Measurements from ENCODE around the gene METTL6. TPM values are rescaled to one million over a fixed set of nuclear protein-coding genes. Genes with fewer than 3 reads are reported as not detected.
"Not testable (repeated sequence)": the region's sequence is repeated elsewhere in the genome, so short reads cannot be mapped to it uniquely, and the experiment has no call there.

The METTL6 gene
- polyA plus RNA-seq, 1 donor (not counting 4 experiments of a cell fraction or from before 2014, with no cell fraction given): 16.3 TPM

DNA sequence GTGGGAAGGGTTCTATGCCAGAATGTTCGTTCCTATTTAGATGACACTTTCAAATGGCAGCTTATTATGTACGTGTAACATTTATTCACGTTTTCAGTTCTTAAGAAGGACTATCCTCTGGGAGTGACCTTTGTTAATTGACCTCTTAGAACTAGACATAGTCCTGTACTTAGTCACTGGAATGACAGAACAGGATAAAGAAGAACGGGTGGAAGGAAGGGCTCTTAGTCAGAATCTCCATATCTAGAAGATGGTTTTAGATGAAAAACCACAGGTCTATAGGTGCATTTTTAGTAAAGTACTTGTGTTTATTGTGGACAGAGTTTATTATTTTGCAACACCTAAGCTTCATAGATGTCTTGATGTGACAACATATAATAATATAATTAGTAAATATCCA lies 6.5 kb downstream of the METTL6 start:
- Histone ChIP-seq H3K9ac (ENCODE audit: control insufficient read depth, extremely low read depth, insufficient read depth, low read length) (no peak overlapping the region), H3K36me3 (ENCODE audit: control insufficient read depth in 2 of 2, extremely low read depth in 1 of 2, insufficient read depth in 2 of 2, low read length in 2 of 2) (peaks cover 5 to 18% of the 10 kb centered on the region in 2 experiments), H3K4me3 (ENCODE audit: control insufficient read depth in 2 of 3, extremely low read depth in 1 of 3, insufficient read depth in 2 of 3, low read depth in 1 of 3, low read length in 3 of 3) (no peak overlapping the region), H3K4me2 (ENCODE audit: control insufficient read depth, extremely low read depth, insufficient read depth, low read depth, low read length) (no peak overlapping the region), H3K9me1 (ENCODE audit: control insufficient read depth, extremely low read depth, insufficient read depth, low read length) (no peaks in the 10 kb centered on the region), H3K4me1 (ENCODE audit: control insufficient read depth, extremely low read depth, insufficient read depth, low read length) (no peaks in the 10 kb centered on the region), H3K79me2 (ENCODE audit: control insufficient read depth, insufficient read depth, low read length) (peaks cover 2% of the 10 kb centered on the region), H3K27ac (ENCODE audit: control insufficient read depth, insufficient read depth, low read length) (no peak overlapping the region), H2AFZ (ENCODE audit: control insufficient read depth, low read length) (no peak overlapping the region), H3K27me3 (ENCODE audit: control insufficient read depth, extremely low read depth, insufficient read depth, low read length) (no peaks in the 10 kb centered on the region), H3K9me3 (ENCODE audit: control insufficient read depth, low read depth, low read length) (no peaks in the 10 kb centered on the region), H4K20me1 (ENCODE audit: control insufficient read depth, extremely low read depth, insufficient read depth, low read length) (no peaks in the 10 kb centered on the region)
- no peak for TF ChIP-seq EZH2 (IDR thresholded peaks at IDR 0.05; ENCODE audit: low read length)
- TF ChIP-seq, protein P1, sequence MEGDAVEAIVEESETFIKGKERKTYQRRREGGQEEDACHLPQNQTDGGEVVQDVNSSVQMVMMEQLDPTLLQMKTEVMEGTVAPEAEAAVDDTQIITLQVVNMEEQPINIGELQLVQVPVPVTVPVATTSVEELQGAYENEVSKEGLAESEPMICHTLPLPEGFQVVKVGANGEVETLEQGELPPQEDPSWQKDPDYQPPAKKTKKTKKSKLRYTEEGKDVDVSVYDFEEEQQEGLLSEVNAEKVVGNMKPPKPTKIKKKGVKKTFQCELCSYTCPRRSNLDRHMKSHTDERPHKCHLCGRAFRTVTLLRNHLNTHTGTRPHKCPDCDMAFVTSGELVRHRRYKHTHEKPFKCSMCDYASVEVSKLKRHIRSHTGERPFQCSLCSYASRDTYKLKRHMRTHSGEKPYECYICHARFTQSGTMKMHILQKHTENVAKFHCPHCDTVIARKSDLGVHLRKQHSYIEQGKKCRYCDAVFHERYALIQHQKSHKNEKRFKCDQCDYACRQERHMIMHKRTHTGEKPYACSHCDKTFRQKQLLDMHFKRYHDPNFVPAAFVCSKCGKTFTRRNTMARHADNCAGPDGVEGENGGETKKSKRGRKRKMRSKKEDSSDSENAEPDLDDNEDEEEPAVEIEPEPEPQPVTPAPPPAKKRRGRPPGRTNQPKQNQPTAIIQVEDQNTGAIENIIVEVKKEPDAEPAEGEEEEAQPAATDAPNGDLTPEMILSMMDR (optimal IDR thresholded peaks at IDR 0.05 in 1 of 3, IDR thresholded peaks at IDR 0.05 in 1 of 3, conservative IDR thresholded peaks at IDR 0.05 in 1 of 3; ENCODE audit: extremely low read depth in 1 of 3, insufficient read depth in 2 of 3, low read length in 3 of 3): no peak
- FAIRE-seq: no peak
- dilution Hi-C loops (cut with MboI; ENCODE audit: extremely low pct_ligation_motif_present, low sequenced_read_pairs): no loop called here
- DNase-seq (ENCODE audit: low read depth, low spot score): no peak

DNA sequence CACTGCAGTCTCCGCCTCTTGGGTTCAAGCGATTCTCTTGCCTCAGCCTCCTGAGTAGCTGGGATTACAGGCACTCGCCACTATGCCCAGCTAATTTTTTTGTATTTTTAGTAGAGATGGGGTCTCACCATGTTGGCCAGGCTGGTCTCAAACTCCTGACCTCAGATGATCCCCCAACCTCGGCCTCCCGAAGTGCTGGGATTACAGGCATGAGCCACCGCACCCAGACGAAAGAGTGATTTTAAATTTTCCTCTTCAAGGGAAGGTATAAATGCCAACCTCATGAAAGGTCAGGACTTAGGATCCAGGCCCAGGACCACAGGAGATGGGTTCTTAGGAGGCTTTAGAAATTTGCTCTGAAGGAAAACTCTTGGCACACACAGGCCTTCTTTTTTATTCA lies 16.4 kb downstream of the METTL6 start:
- H3K4me2 ChIP-seq (ENCODE audit: control insufficient read depth, extremely low read depth, insufficient read depth, low read depth, low read length); H3K27me3 ChIP-seq (ENCODE audit: control insufficient read depth, extremely low read depth, insufficient read depth, low read length); H4K20me1 ChIP-seq (ENCODE audit: control insufficient read depth, extremely low read depth, insufficient read depth, low read length); H3K9me1 ChIP-seq (ENCODE audit: control insufficient read depth, extremely low read depth, insufficient read depth, low read length); H3K9me3 ChIP-seq (ENCODE audit: control insufficient read depth, low read depth, low read length); H3K27ac ChIP-seq (ENCODE audit: control insufficient read depth, insufficient read depth, low read length); H3K79me2 ChIP-seq (ENCODE audit: control insufficient read depth, insufficient read depth, low read length); dilution Hi-C loops (cut with MboI; ENCODE audit: extremely low pct_ligation_motif_present, low sequenced_read_pairs); H2AFZ ChIP-seq (ENCODE audit: control insufficient read depth, low read length); DNase-seq (ENCODE audit: low read depth, low spot score); H3K9ac ChIP-seq (ENCODE audit: control insufficient read depth, extremely low read depth, insufficient read depth, low read length); H3K4me1 ChIP-seq (ENCODE audit: control insufficient read depth, extremely low read depth, insufficient read depth, low read length); H3K4me3 ChIP-seq (ENCODE audit: control insufficient read depth in 2 of 3, extremely low read depth in 1 of 3, insufficient read depth in 2 of 3, low read depth in 1 of 3, low read length in 3 of 3); FAIRE-seq: not testable (repeated sequence)
- peaks cover 2 to 16% of the 10 kb centered on the region in 2 experiments for H3K36me3 ChIP-seq (ENCODE audit: control insufficient read depth in 2 of 2, extremely low read depth in 1 of 2, insufficient read depth in 2 of 2, low read length in 2 of 2)

DNA sequence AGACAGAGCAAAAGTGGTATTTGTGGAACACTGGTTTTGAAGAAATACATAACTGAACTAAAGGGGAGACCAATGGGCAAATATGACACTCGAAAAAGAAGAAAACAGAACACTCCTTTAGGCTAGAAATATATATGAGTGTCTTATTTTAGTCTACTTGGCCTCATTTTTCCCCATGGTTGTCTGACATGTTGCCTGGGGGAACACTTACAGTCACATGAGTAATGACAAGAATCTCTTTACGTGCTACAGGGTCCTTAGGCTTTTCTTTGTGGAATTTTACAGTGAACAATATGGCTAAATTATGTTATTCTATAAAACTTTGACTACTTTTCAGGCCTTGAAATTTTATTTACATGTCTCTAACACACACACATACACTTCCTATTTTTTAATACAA lies 17.6 kb downstream of the METTL6 start:
- Histone ChIP-seq H2AFZ (ENCODE audit: control insufficient read depth, low read length) (no peak overlapping the region), H3K4me3 (ENCODE audit: control insufficient read depth in 2 of 3, extremely low read depth in 1 of 3, insufficient read depth in 2 of 3, low read depth in 1 of 3, low read length in 3 of 3) (no peak overlapping the region), H3K9me1 (ENCODE audit: control insufficient read depth, extremely low read depth, insufficient read depth, low read length) (no peaks in the 10 kb centered on the region), H3K4me2 (ENCODE audit: control insufficient read depth, extremely low read depth, insufficient read depth, low read depth, low read length) (no peak overlapping the region), H3K9ac (ENCODE audit: control insufficient read depth, extremely low read depth, insufficient read depth, low read length) (no peak overlapping the region), H3K27ac (ENCODE audit: control insufficient read depth, insufficient read depth, low read length) (no peak overlapping the region), H3K9me3 (ENCODE audit: control insufficient read depth, low read depth, low read length) (no peaks in the 10 kb centered on the region), H4K20me1 (ENCODE audit: control insufficient read depth, extremely low read depth, insufficient read depth, low read length) (no peaks in the 10 kb centered on the region), H3K4me1 (ENCODE audit: control insufficient read depth, extremely low read depth, insufficient read depth, low read length) (no peaks in the 10 kb centered on the region), H3K27me3 (ENCODE audit: control insufficient read depth, extremely low read depth, insufficient read depth, low read length) (no peaks in the 10 kb centered on the region), H3K79me2 (ENCODE audit: control insufficient read depth, insufficient read depth, low read length) (no peaks in the 10 kb centered on the region), H3K36me3 (ENCODE audit: control insufficient read depth in 2 of 2, extremely low read depth in 1 of 2, insufficient read depth in 2 of 2, low read length in 2 of 2) (peaks cover 2 to 11% of the 10 kb centered on the region in 2 experiments)
- DNase-seq (ENCODE audit: low read depth, low spot score) (no peak), FAIRE-seq (no peak)
- TF ChIP-seq, protein P1 (optimal IDR thresholded peaks at IDR 0.05 in 1 of 3, IDR thresholded peaks at IDR 0.05 in 1 of 3, conservative IDR thresholded peaks at IDR 0.05 in 1 of 3; ENCODE audit: extremely low read depth in 1 of 3, insufficient read depth in 2 of 3, low read length in 3 of 3): no peak
- TF ChIP-seq EZH2 (IDR thresholded peaks at IDR 0.05; ENCODE audit: low read length): no peak
- dilution Hi-C loops (cut with MboI; ENCODE audit: extremely low pct_ligation_motif_present, low sequenced_read_pairs): no loop called here
